Ovary (tissue), 3 donors: Measurements from ENCODE around the gene SPRED2.

ENCODE experiments used
- CTCF ChIP-seq, 3 donors: fragments of 450-650 bp in 2 of 3; fragments of 200-600 bp in 1 of 3; IDR thresholded peaks; one replicate each; pipeline versions ENCODE4 v1.5.1 to v1.8.0; 2016 to 2022; ENCODE audit warnings: antibody characterized with exemption in 3 of 3, mild to moderate bottlenecking in 1 of 3
- EP300 ChIP-seq: sonication (generic); formaldehyde crosslinking; IDR thresholded peaks from one replicate; pipeline ENCODE4 v1.6.1; 2017; ENCODE audit warnings: antibody characterized with exemption
- donor health status: DM: no; HTN: no; CAD: no.

DNA sequence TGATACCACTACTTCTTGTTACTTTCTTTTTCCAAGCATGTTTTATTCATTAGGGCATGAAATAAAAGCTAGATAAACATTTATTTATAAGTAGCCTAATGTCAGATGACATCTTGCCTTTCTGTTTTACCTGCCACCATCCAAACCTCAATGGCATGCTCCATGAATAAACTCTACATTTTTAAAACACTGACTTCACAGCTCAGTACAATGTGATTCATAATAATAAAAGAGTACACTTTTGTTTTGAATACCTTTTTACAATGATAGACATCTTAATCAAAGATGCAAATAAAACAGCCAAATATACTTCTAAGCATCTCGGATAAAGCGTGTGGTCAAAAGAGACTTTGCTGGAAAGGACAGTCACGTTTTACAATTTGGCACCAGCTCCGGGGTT lies 88.2 kb downstream of the SPRED2 start:
- TF ChIP-seq EP300 (no peak), CTCF (IDR thresholded peaks at IDR 0.05) (no peak)
